GM12891 (cell line): ENCODE data around the gene CHSY1.

Experiments
- POLR2A ChIP-seq: IDR thresholded peaks from 2 replicates; pipeline ENCODE4 v1.6.1; 2011; ENCODE audit warnings: low read depth, low read length, control low read depth
- POLR2AphosphoS5 ChIP-seq: IDR thresholded peaks from 2 replicates; pipeline ENCODE4 v1.6.1; 2011; ENCODE audit warnings: low read depth, low read length, control low read depth
- POU2F2 ChIP-seq: IDR thresholded peaks from 2 replicates; pipeline ENCODE4 v1.6.1; 2011; ENCODE audit warnings: low read depth, mild to moderate bottlenecking, control low read depth, low read length, moderate library complexity
- SPI1 ChIP-seq: IDR thresholded peaks from 2 replicates; pipeline ENCODE4 v1.6.1; 2011; ENCODE audit warnings: low read depth, low read length, control low read depth
- TAF1 ChIP-seq: IDR thresholded peaks from 2 replicates; pipeline ENCODE4 v1.6.1; 2011; ENCODE audit warnings: low read depth, low read length, control low read depth

GRCh38 chr15:101193806-101194545, 57.9 kb downstream of the CHSY1 start:
- TF ChIP-seq TAF1, result no peak
- no peak for TF ChIP-seq POLR2AphosphoS5
- no peak for TF ChIP-seq POLR2A
- TF ChIP-seq SPI1, result no peak
- no peak for TF ChIP-seq POU2F2
